Body of pancreas (tissue), 4 donors: ENCODE results near the gene MGRN1. TPM values are rescaled to one million over a fixed set of nuclear protein-coding genes. Genes with fewer than 3 reads are reported as not detected.
A peak's percentile ranks its signal among the peaks of the same experiment; 100 is the strongest.

Experiments
- ATAC-seq: fragments of 150-250 bp; one replicate; pipeline ENCODE4 v1.9.1; 2016
- DNase-seq, 4 donors: peaks; one replicate each; pipeline ENCODE4 v3.0.0-alpha.2; 2019
- H3K27ac ChIP-seq, 4 donors: fragments of 200-600 bp; sonication (generic); 1 replicate in 3 of 4; 2 replicates in 1 of 4; pipeline versions ENCODE4 v1.5.1 to v1.6.1; 2016 to 2019; ENCODE audit warnings: mild to moderate bottlenecking in 1 of 4, mixed read lengths in 1 of 4, moderate library complexity in 1 of 4
- H3K27me3 ChIP-seq, 2 donors: fragments of 200-600 bp; sonication (generic); one replicate each; pipeline ENCODE4 v1.6.0; 2016; ENCODE audit warnings: mild to moderate bottlenecking in 1 of 2
- H3K36me3 ChIP-seq, 2 donors: fragments of 200-600 bp; sonication (generic); replicated peaks in 1 of 2; 2 replicates each; pipeline ENCODE4 v1.5.1; 2016; ENCODE audit warnings: low read depth in 2 of 2; ENCODE audit not compliant: insufficient read depth in 1 of 2
- H3K4me1 ChIP-seq: fragments of 200-600 bp; sonication (generic); one replicate; pipeline ENCODE4 v1.6.0; 2016
- H3K4me3 ChIP-seq, 2 donors: fragments of 200-600 bp; sonication (generic); 1 replicate in 1 of 2; 2 replicates in 1 of 2; pipeline ENCODE4 v1.5.1; 2016 to 2019
- H3K9me3 ChIP-seq, 3 donors: fragments of 200-600 bp; sonication (generic); 1 replicate in 2 of 3; 2 replicates in 1 of 3; pipeline ENCODE4 v1.5.1; 2016
- POLR2A ChIP-seq, 3 donors: fragments of 450-650 bp; IDR thresholded peaks; one replicate each; pipeline ENCODE4 v1.6.1; 2016; ENCODE audit warnings: antibody characterized with exemption in 3 of 3, mild to moderate bottlenecking in 2 of 3
- WGBS, 2 donors: methylation state at CpG; one replicate each; pipeline ENCODE4 v1.1.5; 2017; 5-methylcytosine and 5-hydroxymethylcytosine counted together
- intact Hi-C: fragments of 100-400 bp; cut with DNase I; formaldehyde crosslinking; loops from one replicate; pipeline ENCODE4 v1.15.1; 2023
- total RNA-seq, 2 donors: library from RNA; depleted of rRNA; stranded (reverse); fragments of >200 nt; gene quantifications; one replicate each; pipeline ENCODE4 v1.1.0, GENCODE V29; 2016
- TF ChIP-seq, protein P1 (sequence below), 7 experiments: fragments of 450-650 bp in 4 of 7; fragments of 200-600 bp in 3 of 7; sonication (generic) in 3 of 7; IDR thresholded peaks; one replicate each; pipeline ENCODE4 v1.5.1; 2016 to 2019; ENCODE audit warnings: antibody characterized with exemption in 7 of 7

MGRN1 gene
- total RNA-seq, 2 donors from 2014 or later, result 23.3 to 44.8 TPM

DNA sequence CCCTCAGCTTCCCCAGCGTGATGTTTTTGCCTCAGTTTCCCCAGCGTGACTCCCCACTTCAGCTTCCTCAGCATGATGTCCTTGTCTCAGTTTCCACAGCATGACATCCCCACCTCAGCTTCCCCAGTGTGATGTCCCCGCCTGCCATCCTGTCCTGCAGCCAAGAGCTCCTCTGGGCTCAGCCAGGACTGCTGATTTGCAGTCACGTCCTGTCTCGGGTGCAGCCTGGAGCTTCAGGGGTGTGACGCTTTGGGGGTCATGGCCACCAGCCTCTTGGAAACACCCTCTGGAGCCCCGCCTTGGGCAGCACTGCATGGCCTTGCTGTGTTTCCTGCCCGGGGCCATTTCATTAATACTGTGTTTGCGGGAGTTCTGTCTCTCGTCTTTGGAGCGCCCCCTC lies 52.2 kb downstream of the MGRN1 start:
- no peaks in the 10 kb centered on the region for H3K27me3 ChIP-seq
- no peaks in the 10 kb centered on the region for H3K4me1 ChIP-seq
- TF ChIP-seq POLR2A (IDR thresholded peaks at IDR 0.05), result no peak
- TF ChIP-seq, protein P1, sequence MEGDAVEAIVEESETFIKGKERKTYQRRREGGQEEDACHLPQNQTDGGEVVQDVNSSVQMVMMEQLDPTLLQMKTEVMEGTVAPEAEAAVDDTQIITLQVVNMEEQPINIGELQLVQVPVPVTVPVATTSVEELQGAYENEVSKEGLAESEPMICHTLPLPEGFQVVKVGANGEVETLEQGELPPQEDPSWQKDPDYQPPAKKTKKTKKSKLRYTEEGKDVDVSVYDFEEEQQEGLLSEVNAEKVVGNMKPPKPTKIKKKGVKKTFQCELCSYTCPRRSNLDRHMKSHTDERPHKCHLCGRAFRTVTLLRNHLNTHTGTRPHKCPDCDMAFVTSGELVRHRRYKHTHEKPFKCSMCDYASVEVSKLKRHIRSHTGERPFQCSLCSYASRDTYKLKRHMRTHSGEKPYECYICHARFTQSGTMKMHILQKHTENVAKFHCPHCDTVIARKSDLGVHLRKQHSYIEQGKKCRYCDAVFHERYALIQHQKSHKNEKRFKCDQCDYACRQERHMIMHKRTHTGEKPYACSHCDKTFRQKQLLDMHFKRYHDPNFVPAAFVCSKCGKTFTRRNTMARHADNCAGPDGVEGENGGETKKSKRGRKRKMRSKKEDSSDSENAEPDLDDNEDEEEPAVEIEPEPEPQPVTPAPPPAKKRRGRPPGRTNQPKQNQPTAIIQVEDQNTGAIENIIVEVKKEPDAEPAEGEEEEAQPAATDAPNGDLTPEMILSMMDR (IDR thresholded peaks at IDR 0.05), result no peak
- DNase-seq (no peak), ATAC-seq (no peak)
- H3K9me3 ChIP-seq, result no peaks in the 10 kb centered on the region
- H3K36me3 ChIP-seq, result peaks cover 0 to 9% of the 10 kb centered on the region in 2 donors
- WGBS, 2 donors, result 76 to 89% methylated on average over 11 of the region's 11 CpGs
- H3K4me3 ChIP-seq, result no peak overlapping the region
- no peak overlapping the region for H3K27ac ChIP-seq
- intact Hi-C loops, result no loop called here

DNA sequence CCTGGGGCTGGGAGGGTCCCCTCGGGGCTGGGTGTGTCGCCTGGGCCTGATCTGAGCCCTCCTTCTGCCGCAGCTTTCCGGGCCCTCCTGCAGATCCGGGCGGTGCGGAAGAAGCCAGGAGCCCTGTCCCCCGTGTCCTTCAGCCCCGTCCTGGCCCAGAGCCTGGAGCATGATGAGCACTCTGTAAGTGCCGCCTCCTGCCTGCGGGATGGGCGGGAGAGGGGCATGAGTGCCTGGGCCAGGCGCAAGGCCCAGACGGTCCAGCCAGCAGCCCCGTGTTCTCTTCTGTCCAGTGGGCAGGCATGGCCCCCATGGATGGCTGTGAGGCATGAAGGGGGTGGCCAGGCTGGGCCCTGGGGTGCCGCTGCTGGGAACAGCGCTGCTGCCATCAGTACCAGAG lies 52.8 kb downstream of the MGRN1 start:
- DNase-seq, result no peak
- no peak overlapping the region for H3K4me3 ChIP-seq
- no peak for ATAC-seq
- peaks cover 0 to 12% of the 10 kb centered on the region in 2 donors for H3K36me3 ChIP-seq
- H3K4me1 ChIP-seq, result no peaks in the 10 kb centered on the region
- H3K9me3 ChIP-seq, result no peaks in the 10 kb centered on the region
- WGBS, 2 donors, result 80 to 83% methylated on average over 2 to 9 of the region's 17 CpGs
- TF ChIP-seq, protein P1 (IDR thresholded peaks at IDR 0.05), result no peak
- TF ChIP-seq POLR2A (IDR thresholded peaks at IDR 0.05), result no peak
- no peaks in the 10 kb centered on the region for H3K27me3 ChIP-seq
- intact Hi-C loops, result no loop called here
- H3K27ac ChIP-seq, result no peak overlapping the region

GRCh38 chr16:4677994-4678393 lies 53.4 kb downstream of the MGRN1 start:
- no peaks in the 10 kb centered on the region for H3K9me3 ChIP-seq
- H3K4me1 ChIP-seq, result no peaks in the 10 kb centered on the region
- DNase-seq, result no peak
- H3K27me3 ChIP-seq, result no peaks in the 10 kb centered on the region
- no peak overlapping the region for H3K4me3 ChIP-seq
- intact Hi-C loops, result no loop called here
- ATAC-seq, result no peak
- H3K27ac ChIP-seq, result no peak overlapping the region
- TF ChIP-seq, protein P1 (IDR thresholded peaks at IDR 0.05), result no peak
- no peak for TF ChIP-seq POLR2A (IDR thresholded peaks at IDR 0.05)
- WGBS, 2 donors, result 87 to 97% methylated on average over 9 of the region's 9 CpGs
- H3K36me3 ChIP-seq, result peaks cover 0 to 12% of the 10 kb centered on the region in 2 donors

DNA sequence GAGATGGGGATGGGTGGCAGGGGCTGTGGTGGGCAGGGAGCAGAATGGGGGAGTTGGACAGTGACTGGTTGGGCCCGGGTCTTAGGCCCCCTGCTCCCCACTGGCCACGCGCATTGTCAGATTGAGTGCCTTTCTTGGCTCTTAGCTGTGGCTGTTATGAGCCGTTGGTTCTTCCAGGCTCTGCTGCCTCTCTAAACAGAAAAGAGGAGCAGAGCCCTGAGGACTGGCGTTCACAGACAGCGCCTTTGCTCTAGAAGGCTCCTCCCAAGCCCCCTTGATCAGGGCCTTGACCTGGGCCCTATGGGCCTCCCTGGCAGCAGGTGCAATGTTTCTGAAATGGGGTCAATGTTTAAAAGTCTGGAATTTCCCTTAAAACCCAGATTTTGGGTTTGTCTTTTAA lies 54.0 kb downstream of the MGRN1 start:
- intact Hi-C loops, result no loop called here
- 87 to 89% methylated on average over 6 of the region's 6 CpGs for WGBS, 2 donors

More for the DNA sequence above, 54.0 kb downstream of the MGRN1 start:
- H3K27me3 ChIP-seq, result no peaks in the 10 kb centered on the region
- TF ChIP-seq POLR2A (IDR thresholded peaks at IDR 0.05), result no peak
- TF ChIP-seq, protein P1 (IDR thresholded peaks at IDR 0.05), result no peak
- peaks cover 0 to 10% of the 10 kb centered on the region in 2 donors for H3K36me3 ChIP-seq
- no peaks in the 10 kb centered on the region for H3K9me3 ChIP-seq
- no peak overlapping the region for H3K4me3 ChIP-seq
- DNase-seq, result no peak
- H3K4me1 ChIP-seq, result no peaks in the 10 kb centered on the region
- no peak for ATAC-seq
- peak overlapping the region in 1 of 4 donors; percentile 17 for H3K27ac ChIP-seq
